Sciatic nerve (tissue), 2 donors: ENCODE results near the gene PDPR. TPM values are rescaled to one million over a fixed set of nuclear protein-coding genes. Genes with fewer than 3 reads are reported as not detected.
A peak's percentile ranks its signal among the peaks of the same experiment; 100 is the strongest.
"Not testable (repeated sequence)": the region's sequence is repeated elsewhere in the genome, so short reads cannot be mapped to it uniquely, and the experiment has no call there.

Experiments used
- ATAC-seq: fragments of 200-7000 bp; cut with Tn5 transposase; one replicate; pipeline ENCODE4 v1.9.1; 2020; ENCODE audit warnings: mild to moderate bottlenecking, moderate library complexity
- DNase-seq: peaks from one replicate; pipeline ENCODE4 v3.0.0-alpha.2; 2020; ENCODE audit warnings: low spot score
- intact Hi-C: fragments of 100-400 bp; cut with DNase I; formaldehyde crosslinking; loops from one replicate; pipeline ENCODE4 v1.14.2; 2022
- total RNA-seq: library from RNA; stranded (reverse); fragmentation: NEBNext Ultra II Directional; extraction: Animal tissue kit (Norgen Biotek cat#: 25700); gene quantifications from one replicate; pipeline ENCODE4 v1.2.1, GENCODE V29; 2021
- donor health status: DM: no; HTN: no; CAD: no.
- donor health status: DM: no; HTN: no; CAD: no.

PDPR gene
- total RNA-seq: 35.7 TPM

DNA sequence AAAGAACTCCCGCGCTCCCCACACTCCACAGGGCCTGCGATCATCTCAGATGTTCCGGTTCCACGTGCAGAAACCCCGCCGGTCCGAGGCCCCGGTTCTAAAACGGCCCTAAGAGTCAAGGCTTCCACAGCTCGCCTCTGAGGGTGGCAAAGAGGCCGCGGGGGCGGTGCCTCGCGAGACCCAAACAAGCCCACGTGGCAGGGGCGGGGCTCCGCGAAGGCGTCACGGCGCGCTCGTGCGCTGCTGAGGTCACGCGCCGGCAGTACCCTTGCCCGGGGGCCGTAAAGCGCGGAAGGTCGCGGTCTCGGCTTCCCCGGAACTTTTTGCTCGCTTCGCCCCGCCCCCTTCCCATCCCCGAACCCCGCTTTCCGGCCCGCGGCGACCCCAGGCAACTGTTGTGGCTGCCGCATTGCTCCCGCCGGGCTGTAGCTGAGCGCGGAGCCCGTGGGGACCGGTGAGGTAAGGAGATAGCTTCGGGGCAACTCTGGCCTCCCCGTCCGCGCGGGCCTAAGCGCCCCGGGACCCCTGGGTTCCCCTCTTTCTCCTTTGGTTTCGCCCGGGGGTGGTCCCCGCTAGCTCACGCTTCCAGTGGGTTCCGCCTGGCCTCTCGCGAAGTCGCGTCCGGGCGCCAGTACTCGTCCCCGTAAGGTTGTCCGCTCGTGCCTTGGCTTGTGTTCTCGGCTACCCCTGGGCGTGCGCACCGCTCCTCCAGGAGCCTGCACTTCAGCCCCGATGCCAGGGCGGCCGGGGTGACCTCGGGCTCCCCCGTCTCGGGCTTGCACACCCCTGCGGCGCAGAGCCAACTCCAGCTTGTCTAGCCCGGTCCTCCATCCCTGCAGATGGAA is at the start of gene PDPR:
PDPR (plus strand) TSS at position 351 of the 845 bp plus-strand sequence. CDS start 6,161 bp downstream, outside the sequence.
- intact Hi-C loops: not testable (repeated sequence)
- DNase-seq: peak; percentile 97
- ATAC-seq: peak; percentile 99

DNA sequence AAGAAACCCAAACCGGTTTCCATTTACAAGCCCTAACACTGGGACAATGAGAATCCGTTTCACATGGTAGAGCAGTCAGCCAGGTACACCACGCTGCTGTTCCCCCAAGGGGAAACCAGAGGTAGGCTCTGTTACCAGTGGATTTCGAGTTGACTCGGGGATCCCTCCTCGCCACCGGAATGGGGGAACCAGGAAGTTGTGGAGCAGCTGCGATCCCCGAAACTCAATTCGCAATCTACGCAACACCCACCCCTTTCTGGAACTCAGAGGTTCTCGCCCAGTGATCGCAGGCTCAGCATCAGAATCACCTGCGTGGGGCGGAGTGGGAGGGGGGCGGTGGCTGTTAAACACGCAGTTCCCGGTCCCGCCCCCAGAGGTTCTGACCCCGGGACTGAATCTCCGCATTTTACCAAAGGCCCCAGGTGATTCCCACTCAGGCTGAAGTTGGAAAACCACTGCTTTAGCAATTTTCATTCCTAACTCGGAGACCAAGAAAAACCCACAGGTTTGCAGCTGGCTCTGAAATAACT is 49.2 kb upstream of the PDPR start:
- intact Hi-C loops: not testable (repeated sequence)
- ATAC-seq: peak; percentile 70

DNA sequence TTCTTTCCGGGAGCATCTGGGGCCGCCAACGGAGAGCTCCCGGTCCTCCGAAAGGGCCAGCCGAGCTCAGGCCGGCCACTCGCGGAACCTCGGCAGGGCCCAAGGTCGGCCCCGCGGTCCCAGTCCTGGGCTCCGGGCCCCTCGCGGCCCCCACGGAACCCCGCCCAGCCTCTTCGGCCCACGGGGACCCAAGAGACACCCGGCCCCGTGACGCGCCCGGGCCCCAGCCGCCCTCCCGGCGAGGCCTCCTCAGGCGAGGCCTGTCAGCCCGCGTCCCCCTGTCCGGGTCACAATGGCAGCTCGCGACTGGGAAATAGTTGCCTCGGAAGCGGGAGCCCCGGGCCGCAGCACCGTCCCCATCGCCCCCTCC is 48.8 kb upstream of the PDPR start:
- intact Hi-C loops, DNase-seq: not testable (repeated sequence)
- peak; percentile 41 for ATAC-seq

More for the DNA sequence above, 49.2 kb upstream of the PDPR start:
- DNase-seq: peak; percentile 78

DNA sequence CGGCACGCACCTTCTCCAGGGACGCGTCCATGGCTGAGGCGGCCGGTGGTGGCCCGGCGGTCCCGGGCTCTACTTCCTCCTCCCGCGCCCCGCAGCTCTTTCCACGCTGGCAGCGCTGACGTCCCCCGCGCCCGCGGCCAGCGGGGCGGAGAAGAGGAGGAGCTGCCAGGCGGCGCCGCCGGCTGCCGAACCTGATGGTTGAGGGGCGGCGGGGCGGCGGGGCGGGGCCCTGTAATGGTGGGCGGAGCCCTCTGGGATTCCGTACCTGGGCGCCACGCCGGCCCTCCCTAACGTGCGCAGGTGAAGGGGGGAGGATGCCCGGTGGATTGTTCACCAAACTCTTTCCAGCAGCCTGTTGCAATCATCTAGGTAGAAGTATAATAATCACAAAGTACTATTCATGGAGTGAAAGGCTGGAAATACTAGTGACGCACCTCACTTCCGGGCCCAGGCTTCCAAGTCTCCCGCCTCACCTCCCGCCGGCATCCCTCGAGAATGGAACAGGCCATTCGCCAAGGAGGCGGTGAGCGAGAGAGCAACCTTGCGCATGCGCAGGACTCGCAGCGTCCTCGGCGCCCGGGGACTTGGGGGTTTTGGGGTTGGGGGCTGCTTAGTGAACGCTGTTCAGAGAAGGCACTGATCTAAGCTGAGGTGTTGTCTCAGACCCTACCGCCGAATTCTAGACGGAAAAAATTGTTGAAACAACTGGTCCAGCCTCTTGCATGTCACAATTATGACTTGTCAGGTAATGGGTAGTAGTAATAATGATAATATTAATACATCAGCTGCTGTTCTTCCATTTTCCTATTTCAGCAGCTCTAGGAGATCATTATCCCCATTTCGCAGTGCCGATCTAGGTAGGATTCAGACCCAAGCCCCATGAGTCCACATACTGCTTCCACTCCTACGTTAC is 48.1 kb upstream of the PDPR start:
- DNase-seq (peak; percentile 89), ATAC-seq (peak; percentile 91)
- intact Hi-C loops: not testable (repeated sequence)

DNA sequence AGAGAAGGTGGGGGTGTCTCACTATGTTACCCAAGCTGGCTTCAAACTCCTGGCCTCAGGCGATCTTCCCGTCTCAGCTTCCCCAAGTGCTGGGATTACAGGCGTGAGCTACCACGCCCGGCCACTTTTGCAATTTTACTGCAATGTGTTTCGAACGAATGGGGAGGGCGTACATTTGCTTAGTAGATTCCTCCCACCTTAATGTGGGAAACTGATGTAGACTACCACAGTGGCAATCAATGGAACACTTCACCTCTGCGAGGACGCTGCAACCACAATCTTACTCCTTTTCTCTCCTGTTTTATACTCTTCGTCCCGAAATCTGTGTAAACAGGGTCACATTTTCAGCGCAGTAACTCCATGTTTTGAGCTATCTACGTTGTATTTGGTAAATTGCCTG is 47.4 kb upstream of the PDPR start:
- DNase-seq, intact Hi-C loops: not testable (repeated sequence)
- peak; percentile 3 for ATAC-seq

DNA sequence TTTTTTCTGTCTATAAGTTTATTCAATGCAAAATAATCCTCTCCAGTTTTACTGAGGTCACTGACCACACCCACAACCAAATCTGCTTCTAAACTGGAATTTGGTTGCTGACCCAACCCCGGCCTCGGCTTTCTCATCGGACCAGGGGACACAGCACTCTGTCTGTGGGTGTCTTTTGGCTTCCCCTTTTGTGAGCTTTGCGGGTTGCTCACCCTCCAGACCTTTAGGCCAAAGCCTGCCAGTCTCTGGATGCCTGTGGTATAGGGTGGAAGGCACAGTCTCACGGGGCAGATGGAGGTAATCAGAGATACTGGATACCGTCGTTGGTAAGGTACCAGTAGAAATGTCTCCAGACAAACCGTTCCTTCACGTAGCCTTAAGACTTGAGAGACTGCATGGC is 35.1 kb upstream of the PDPR start:
- DNase-seq, intact Hi-C loops, ATAC-seq: not testable (repeated sequence)

DNA sequence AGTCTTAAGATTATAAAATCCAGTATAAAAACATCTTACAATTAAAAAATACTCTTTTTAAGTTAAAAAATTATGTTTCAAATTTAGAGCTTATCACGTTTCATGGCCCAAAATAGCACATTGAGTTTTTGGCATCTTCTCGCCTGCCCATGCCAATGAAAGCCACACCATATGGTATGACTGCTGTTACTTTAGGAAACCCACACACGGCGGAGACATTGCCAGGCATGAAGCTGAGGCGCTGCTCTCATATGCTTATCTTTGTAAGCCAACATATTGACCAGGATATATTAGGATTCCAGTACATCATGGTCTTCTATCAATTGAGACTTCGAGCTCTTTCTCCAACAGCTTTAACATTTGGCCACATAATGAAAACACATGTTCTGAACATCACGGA is 32.9 kb upstream of the PDPR start:
- intact Hi-C loops, ATAC-seq, DNase-seq: not testable (repeated sequence)

DNA sequence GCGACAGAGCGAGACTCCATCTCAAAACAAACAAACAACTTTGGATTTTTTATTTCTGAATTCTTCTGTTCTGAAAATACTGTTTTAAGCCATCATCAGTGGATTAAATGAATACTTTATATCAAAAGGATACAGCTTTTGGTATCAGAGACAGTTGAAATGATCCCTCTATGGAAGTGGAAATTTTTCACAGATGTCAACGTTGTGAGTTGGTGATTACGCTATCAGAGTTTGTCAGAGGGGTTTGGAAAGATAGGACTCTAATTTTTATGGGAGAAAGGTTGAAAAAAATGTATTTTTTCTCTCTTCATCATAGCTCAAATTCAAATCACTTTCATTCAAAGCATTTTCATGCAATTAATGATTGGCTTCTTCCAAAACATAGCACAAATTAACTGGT is 30.2 kb upstream of the PDPR start:
- ATAC-seq, intact Hi-C loops, DNase-seq: not testable (repeated sequence)

DNA sequence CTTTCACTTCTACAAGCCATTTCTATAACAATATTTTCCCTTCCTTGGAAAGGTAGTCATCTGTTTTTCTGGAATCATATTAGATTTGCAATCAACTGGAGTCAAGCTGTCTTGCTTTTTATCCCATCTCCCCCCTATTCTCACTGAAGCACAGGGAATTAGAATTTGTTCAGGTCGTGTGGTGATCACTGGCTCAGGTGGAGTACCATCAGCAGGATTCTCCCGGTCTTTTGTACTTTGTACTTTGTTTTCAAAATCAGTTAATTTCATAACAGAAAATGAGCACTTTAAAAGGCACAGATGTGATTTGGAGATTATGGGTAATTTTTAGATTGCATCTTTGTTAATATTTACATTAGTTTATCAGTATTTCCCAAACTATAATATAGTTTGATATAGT is 26.0 kb upstream of the PDPR start:
- not testable (repeated sequence) for DNase-seq

DNA sequence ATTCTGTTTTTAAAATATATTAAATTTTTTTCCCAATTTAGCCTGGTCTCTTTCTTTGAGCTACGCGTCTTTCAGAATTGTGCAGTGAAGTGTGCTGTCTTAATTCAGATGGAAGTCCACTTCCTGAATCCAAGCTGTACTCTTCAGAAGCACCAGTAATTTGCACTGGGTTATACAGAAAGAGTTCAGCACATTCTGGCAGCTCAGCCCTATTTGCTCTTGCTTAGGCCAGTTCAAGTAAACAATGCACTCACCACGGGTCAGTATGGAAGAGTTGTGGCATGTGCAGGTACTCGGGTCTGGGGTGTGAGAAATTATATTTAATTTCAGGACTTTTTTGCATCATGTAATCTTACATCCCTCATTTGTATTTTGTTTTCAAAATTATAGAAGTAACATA is 25.3 kb upstream of the PDPR start:
- intact Hi-C loops, ATAC-seq, DNase-seq: not testable (repeated sequence)

More for the DNA sequence above, 26.0 kb upstream of the PDPR start:
- intact Hi-C loops, ATAC-seq: not testable (repeated sequence)

DNA sequence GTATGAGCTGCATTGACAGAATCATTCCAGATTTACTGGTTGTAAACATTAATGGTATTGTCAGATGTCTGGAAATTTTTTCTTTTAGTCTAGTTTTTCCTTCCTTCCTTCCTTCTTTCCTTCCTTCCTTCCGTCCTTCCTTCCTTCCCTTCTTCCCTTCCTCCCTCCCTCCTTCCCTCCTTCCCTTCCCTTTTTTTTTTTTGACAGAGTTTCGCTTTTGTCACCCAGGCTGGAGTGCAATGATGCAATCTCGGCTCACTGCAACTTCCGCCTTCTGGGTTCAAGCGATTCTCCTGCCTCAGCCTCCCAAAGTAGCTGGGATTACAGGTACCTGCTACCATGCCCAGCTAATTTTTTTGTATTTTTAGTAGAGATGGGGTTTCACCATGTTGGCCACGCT is 24.8 kb upstream of the PDPR start:
- ATAC-seq, DNase-seq, intact Hi-C loops: not testable (repeated sequence)

DNA sequence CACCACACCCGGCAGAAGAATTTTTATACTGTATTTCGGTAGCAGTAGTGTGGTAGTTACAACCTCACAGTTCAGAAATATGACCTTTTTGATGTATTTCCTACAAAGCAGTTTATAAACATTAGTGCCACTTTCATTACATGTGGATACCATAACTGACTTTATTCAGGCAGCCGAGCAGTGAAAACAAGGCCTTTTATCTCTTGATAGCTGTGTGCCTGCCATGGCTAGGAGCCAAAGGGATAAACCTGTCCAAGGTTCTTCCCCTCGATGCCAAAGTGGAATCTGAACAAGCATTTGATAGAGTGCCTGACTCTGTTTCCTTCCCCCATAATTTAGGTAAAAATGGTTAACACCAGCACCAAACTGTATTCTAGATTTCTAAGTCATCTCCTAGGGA is 23.0 kb upstream of the PDPR start:
- ATAC-seq, DNase-seq, intact Hi-C loops: not testable (repeated sequence)

DNA sequence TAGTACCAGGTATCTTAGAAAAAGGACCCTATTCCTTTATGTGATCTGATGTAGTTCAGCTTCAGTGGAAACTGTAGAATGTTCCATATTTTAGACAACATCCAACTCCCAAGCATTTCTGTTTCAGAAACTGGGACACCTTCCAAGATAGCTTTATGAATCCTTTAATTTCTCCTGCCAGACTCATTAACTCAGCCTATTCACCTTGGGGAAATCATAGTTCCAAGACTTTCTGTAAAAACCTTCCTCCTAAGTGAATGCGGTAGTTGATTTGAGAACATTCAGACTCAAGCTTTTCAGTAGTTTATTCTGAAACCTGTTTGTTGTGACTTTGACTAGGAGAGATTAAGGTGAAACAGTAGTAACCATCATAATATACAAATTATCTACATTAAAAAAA is 20.0 kb upstream of the PDPR start:
- ATAC-seq, DNase-seq, intact Hi-C loops: not testable (repeated sequence)

DNA sequence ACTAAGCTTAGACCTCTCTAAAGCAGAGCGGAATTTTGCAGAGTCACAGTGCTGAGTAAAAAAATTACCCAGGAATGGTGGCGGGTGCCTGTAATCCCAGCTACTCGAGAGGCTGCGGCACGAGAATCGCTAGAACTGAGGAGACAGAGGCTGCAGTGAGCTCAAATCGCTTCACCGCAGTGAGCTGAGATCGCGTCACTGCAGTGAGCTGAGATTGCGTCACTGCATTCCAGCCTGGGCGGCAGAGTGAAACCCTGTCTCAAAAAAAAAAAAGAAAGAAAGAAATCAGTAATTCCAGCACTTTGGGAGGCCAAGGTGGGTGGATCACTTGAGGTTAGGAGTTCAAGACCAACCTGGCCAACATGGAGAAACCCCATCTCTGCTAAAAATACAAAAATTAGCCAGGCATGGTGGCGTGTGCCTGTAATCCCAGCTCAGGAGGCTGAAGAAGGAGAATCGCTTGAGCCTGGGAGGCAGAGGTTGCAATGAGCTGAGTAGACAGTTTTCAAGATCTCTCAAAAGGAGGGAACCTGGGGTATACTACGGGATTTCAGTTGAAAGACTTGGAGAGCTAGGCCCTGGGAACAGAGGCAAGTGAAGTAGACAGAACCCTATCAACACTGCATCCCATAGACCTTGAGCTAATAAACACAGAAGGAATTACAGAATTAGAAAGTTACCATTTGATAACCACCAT is 4.4 kb upstream of the PDPR start:
- ATAC-seq, intact Hi-C loops, DNase-seq: not testable (repeated sequence)

DNA sequence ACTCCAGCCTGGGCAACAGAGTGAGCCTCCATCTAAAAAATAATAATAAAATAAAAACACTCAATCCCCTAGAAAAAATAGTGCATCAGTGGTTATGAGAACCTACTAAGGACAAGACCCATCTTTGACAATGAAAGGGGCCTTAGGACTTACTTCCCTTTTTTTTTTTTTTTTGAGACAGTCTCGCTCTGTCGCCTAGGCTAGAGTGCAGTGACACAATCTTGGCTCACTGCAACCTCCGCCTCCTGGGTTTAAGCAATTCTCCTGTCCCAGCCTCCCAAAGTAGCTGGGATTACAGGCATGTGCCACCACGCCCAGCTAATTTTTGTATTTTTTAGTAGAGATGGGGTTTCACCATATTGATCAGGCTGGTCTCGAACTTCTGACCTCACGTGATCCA is 2.0 kb upstream of the PDPR start:
- intact Hi-C loops, ATAC-seq, DNase-seq: not testable (repeated sequence)

DNA sequence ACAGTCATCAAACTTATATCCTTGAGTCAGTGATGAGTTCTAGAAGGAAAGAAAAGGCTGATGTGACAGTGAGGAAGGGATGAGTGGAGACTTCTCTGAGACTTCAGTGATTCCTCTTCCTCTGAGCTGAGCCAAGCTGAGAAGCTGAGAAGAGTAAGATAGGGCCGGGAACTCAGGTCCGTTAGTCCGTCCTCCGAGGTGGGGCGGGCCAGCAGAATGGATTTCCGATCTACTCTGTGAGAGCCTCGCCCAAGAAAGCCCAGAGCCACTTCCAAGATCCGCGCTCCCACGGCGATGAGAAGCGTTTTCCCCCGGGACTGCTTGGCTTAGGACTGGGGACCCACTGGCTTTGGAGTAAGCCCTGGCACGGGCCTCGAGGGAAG is 542 bp upstream of the PDPR start:
- DNase-seq, intact Hi-C loops: not testable (repeated sequence)
- peak; percentile 61 for ATAC-seq

DNA sequence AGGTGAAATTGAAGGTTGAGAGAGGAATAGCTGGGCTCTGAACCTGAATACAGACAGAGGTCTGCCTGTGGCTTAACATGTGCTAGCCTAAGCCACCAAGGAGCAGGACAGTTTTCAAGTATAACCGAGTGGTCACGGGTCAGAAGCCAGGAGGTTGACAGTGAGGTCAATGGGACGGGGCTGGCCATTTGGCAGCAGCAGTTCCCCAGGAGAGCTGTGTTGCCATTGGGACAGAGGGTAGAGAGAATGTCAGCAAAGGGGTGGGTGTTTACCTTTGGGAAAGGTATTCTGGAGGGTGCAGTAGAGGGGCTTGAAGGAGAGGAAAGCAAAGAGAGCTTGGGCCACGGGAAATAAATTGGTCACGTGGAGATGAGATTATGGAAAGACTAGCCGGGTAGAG is 4.2 kb downstream of the PDPR start:
- ATAC-seq, DNase-seq, intact Hi-C loops: not testable (repeated sequence)

DNA sequence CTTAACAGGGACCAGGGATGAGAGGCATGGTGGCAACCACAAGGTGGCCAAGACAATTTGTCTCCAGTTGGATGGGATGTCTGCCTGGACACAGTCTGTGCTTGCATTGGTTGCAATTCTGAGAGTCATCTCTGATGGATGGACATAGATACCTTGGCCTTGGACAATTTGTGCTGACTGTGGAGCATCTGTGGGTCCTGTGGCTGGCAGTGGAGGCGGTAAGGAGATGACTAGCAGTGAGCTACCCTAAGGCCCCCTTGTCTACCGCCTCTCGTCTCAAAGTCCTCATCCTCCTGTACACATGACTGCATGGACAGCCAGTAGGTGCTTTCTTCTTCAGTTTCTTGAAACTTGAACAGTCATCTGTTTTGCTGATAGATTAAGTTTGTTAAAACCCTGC is 4.6 kb downstream of the PDPR start:
- intact Hi-C loops, ATAC-seq: not testable (repeated sequence)

More for the DNA sequence above, 4.6 kb downstream of the PDPR start:
- DNase-seq: not testable (repeated sequence)
